GM19455 (cell line): ENCODE results near the gene PRDX1.
"Not testable (repeated sequence)": the region's sequence is repeated elsewhere in the genome, so short reads cannot be mapped to it uniquely, and the experiment has no call there.

Experiments used
- ATAC-seq: cut with Tn5 transposase; IDR thresholded peaks from one replicate; pipeline ENCODE4 v1.9.1; 2021; ENCODE audit not compliant: unreplicated experiment

The PRDX1 gene

GRCh38 chr1:45467353-45467752, 54.3 kb downstream of the PRDX1 start:
- ATAC-seq: not testable (repeated sequence)

GRCh38 chr1:45465277-45465676, 56.4 kb downstream of the PRDX1 start:
- no peak for ATAC-seq
